HepG2 (cell line): ENCODE results near the gene TBC1D1. TPM values are rescaled to one million over a fixed set of nuclear protein-coding genes. Genes with fewer than 3 reads are reported as not detected.
A peak's percentile ranks its signal among the peaks of the same experiment; 100 is the strongest.

Experiments
- CHD2 ChIP-seq: IDR thresholded peaks from 2 replicates; pipeline ENCODE4 v1.6.1; 2011; ENCODE audit warnings: low read depth, low read length, improper control_type of control experiment
- FLYWCH1 ChIP-seq: sonication (generic); formaldehyde crosslinking; IDR thresholded peaks from 2 replicates; pipeline ENCODE4 v1.8.1; 2023; ENCODE audit warnings: mild to moderate bottlenecking, missing genetic modification reagents
- HINFP ChIP-seq: sonication (generic); formaldehyde crosslinking; IDR thresholded peaks from 2 replicates; pipeline ENCODE4 v1.4.0; 2020; ENCODE audit warnings: low read depth, mild to moderate bottlenecking, missing genetic modification reagents
- HNRNPUL1 ChIP-seq: fragments of 200-400 bp; formaldehyde crosslinking; IDR thresholded peaks from 2 replicates; pipeline ENCODE4 v1.6.1; 2017; ENCODE audit warnings: low read depth, mild to moderate bottlenecking, low read length, moderate library complexity
- KDM4B ChIP-seq: sonication (generic); formaldehyde crosslinking; IDR thresholded peaks from 2 replicates; pipeline ENCODE4 v1.4.0; 2020; ENCODE audit warnings: missing genetic modification reagents
- MBNL3 ChIP-seq: fragments of 250-450 bp; sonication (Bioruptor Pico); conservative IDR thresholded peaks from 2 replicates; pipeline ENCODE4 v1.8.0; 2022; ENCODE audit warnings: mild to moderate bottlenecking, inconsistent platforms
- RFXAP ChIP-seq: sonication (generic); formaldehyde crosslinking; IDR thresholded peaks from 2 replicates; pipeline ENCODE4 v1.4.0; 2020; ENCODE audit warnings: missing genetic modification reagents, borderline replicate concordance
- TBL1XR1 ChIP-seq: fragments of 150-350 bp; IDR thresholded peaks from 2 replicates; pipeline ENCODE4 v1.6.1; 2014; ENCODE audit warnings: borderline replicate concordance, low read length; ENCODE audit not compliant: partially characterized antibody
- THYN1 ChIP-seq: sonication (generic); formaldehyde crosslinking; IDR thresholded peaks from 2 replicates; pipeline ENCODE4 v1.8.1; 2023; ENCODE audit warnings: low read depth, mild to moderate bottlenecking, moderate library complexity, missing genetic modification reagents, borderline replicate concordance
- TSC22D2 ChIP-seq: sonication (generic); formaldehyde crosslinking; IDR thresholded peaks from 2 replicates; pipeline ENCODE4 v1.5.1; 2020; ENCODE audit warnings: missing genetic modification reagents, mild to moderate bottlenecking, borderline replicate concordance
- ZNF460 ChIP-seq: sonication (generic); formaldehyde crosslinking; IDR thresholded peaks from 2 replicates; pipeline ENCODE4 v1.5.1; 2020; ENCODE audit warnings: missing genetic modification reagents, mild to moderate bottlenecking, borderline replicate concordance
- ZNF556 ChIP-seq: sonication (generic); formaldehyde crosslinking; IDR thresholded peaks from 2 replicates; pipeline ENCODE4 v1.4.0; 2020; ENCODE audit warnings: mild to moderate bottlenecking, missing genetic modification reagents, borderline replicate concordance
- ZNF567 ChIP-seq: sonication (generic); formaldehyde crosslinking; IDR thresholded peaks from 2 replicates; pipeline ENCODE4 v1.8.1; 2023; ENCODE audit warnings: mild to moderate bottlenecking, missing genetic modification reagents, borderline replicate concordance
- ZNF605 ChIP-seq: sonication (generic); formaldehyde crosslinking; IDR thresholded peaks from 2 replicates; pipeline ENCODE4 v1.8.0; 2022; ENCODE audit warnings: mild to moderate bottlenecking, missing genetic modification reagents
- ZNF687 ChIP-seq: sonication (generic); formaldehyde crosslinking; IDR thresholded peaks from 2 replicates; pipeline ENCODE4 v1.5.1; 2020; ENCODE audit warnings: mild to moderate bottlenecking, missing genetic modification reagents, moderate library complexity
- ZNF7 ChIP-seq: IDR thresholded peaks from 2 replicates; pipeline ENCODE4 v1.6.1; 2016; ENCODE audit warnings: missing biosample characterization, missing genetic modification reagents
- ZNF841 ChIP-seq: sonication (generic); formaldehyde crosslinking; IDR thresholded peaks from 2 replicates; pipeline ENCODE4 v1.8.1; 2023; ENCODE audit warnings: missing genetic modification reagents, borderline replicate concordance
- ZSCAN31 ChIP-seq: sonication (generic); formaldehyde crosslinking; IDR thresholded peaks from 2 replicates; pipeline ENCODE4 v1.5.0; 2020; ENCODE audit warnings: low read depth, mild to moderate bottlenecking, missing genetic modification reagents
- polyA plus RNA-seq, 8 experiments: library from polyadenylated mRNA; depleted of rRNA in 3 of 8; stranded (reverse) in 7 of 8; unstranded in 1 of 8; fragments of >200 nt; fragmentation: Illumina TruSeq in 4 of 8; extraction: Trizol in 4 of 8; gene quantifications; 2 replicates each; pipeline versions ENCODE4 v1.2.1 to v1.2.3, GENCODE V29; 2011 to 2016; ENCODE audit warnings: low read depth in 4 of 8, missing spikeins in 1 of 8, mixed read lengths in 1 of 8; ENCODE audit not compliant: insufficient read depth in 1 of 8
- total RNA-seq, 5 experiments: library from RNA; depleted of rRNA; stranded (reverse); fragments of >200 nt; fragmentation: Illumina TruSeq; extraction: Trizol; gene quantifications; 2 replicates each; pipeline ENCODE4 v1.2.3, GENCODE V29; 2016; ENCODE audit warnings: low read depth in 1 of 5
- TF ChIP-seq, protein P1 (sequence below): sonication (generic); formaldehyde crosslinking; IDR thresholded peaks from 2 replicates; pipeline ENCODE4 v1.8.1; 2023; ENCODE audit warnings: mild to moderate bottlenecking, missing genetic modification reagents, borderline replicate concordance
- TF ChIP-seq, protein P2 (sequence below): sonication (generic); formaldehyde crosslinking; IDR thresholded peaks from 2 replicates; pipeline ENCODE4 v1.8.0; 2023; ENCODE audit warnings: mild to moderate bottlenecking, missing genetic modification reagents
- TF ChIP-seq, protein P3 (sequence below): sonication (generic); formaldehyde crosslinking; IDR thresholded peaks from 2 replicates; pipeline ENCODE4 v1.5.1; 2020; ENCODE audit warnings: missing genetic modification reagents, mild to moderate bottlenecking, borderline replicate concordance

Gene TBC1D1
- total and polyA plus RNA-seq, 2 of the 13 experiments (the other 11 are each of a cell fraction or from before 2014, with no cell fraction given) = 37.3 to 62.8 TPM

GRCh38 chr4:38160487-38161207 is 269.8 kb downstream of the TBC1D1 start (continued):
- no peak for TF ChIP-seq RFXAP (CRISPR knock-in tag)
- no peak for TF ChIP-seq MBNL3 (CRISPR knock-in tag)
- no peak for TF ChIP-seq HINFP (CRISPR knock-in tag)
- TF ChIP-seq TBL1XR1 = peak; percentile 59
- no peak for TF ChIP-seq ZNF841 (CRISPR knock-in tag)
- TF ChIP-seq ZNF687 (CRISPR knock-in tag) = no peak; the same call in 1 of the 2 replicates
- peak; percentile 31; the same call in 1 of the 2 replicates for TF ChIP-seq TSC22D2 (CRISPR knock-in tag)
- TF ChIP-seq ZNF7 (CRISPR knock-in tag) = no peak
- TF ChIP-seq THYN1 (CRISPR knock-in tag) = no peak
- no peak for TF ChIP-seq ZSCAN31 (CRISPR knock-in tag)
- no peak for TF ChIP-seq FLYWCH1 (CRISPR knock-in tag)
- TF ChIP-seq CHD2 = no peak
- TF ChIP-seq, protein P1, sequence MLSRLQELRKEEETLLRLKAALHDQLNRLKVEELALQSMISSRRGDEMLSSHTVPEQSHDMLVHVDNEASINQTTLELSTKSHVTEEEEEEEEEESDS (CRISPR knock-in tag) = 0 out of 2 replicates have a peak, but pooled peaks have one; percentile 55
- TF ChIP-seq ZNF556 (CRISPR knock-in tag) = no peak
- TF ChIP-seq, protein P2, sequence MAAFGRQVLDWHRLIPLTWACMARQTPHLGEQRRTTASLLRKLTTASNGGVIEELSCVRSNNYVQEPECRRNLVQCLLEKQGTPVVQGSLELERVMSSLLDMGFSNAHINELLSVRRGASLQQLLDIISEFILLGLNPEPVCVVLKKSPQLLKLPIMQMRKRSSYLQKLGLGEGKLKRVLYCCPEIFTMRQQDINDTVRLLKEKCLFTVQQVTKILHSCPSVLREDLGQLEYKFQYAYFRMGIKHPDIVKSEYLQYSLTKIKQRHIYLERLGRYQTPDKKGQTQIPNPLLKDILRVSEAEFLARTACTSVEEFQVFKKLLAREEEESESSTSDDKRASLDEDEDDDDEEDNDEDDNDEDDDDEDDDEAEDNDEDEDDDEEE (CRISPR knock-in tag) = no peak
- TF ChIP-seq ZNF460 (CRISPR knock-in tag) = no peak
- no peak for TF ChIP-seq KDM4B (CRISPR knock-in tag)
- TF ChIP-seq HNRNPUL1 = no peak
- TF ChIP-seq, protein P3, sequence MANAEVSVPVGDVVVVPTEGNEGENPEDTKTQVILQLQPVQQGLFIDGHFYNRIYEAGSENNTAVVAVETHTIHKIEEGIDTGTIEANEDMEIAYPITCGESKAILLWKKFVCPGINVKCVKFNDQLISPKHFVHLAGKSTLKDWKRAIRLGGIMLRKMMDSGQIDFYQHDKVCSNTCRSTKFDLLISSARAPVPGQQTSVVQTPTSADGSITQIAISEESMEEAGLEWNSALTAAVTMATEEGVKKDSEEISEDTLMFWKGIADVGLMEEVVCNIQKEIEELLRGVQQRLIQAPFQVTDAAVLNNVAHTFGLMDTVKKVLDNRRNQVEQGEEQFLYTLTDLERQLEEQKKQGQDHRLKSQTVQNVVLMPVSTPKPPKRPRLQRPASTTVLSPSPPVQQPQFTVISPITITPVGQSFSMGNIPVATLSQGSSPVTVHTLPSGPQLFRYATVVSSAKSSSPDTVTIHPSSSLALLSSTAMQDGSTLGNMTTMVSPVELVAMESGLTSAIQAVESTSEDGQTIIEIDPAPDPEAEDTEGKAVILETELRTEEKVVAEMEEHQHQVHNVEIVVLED (CRISPR knock-in tag) = peak; percentile 37; the same call in 1 of the 2 replicates
- peak; percentile 34; the same call in 1 of the 2 replicates for TF ChIP-seq ZNF605 (CRISPR knock-in tag)
- TF ChIP-seq ZNF567 = no peak
